Stimulated activated effector memory CD8-positive, alpha-beta T cell treated with anti-CD3 and anti-CD28 coated beads, Interleukin-12 subunit alpha, Interleukin-12 subunit beta, amount 100 ng/mL, for 72 hours (primary cell): ENCODE measurements around the gene TNS2.
"Not testable (repeated sequence)": the region's sequence is repeated elsewhere in the genome, so short reads cannot be mapped to it uniquely, and the experiment has no call there.

ENCODE experiments used
- ATAC-seq: fragments of 150-1000 bp; cut with Tn5 transposase; 2 replicates; pipeline ENCODE4 v1.10.0; 2021
- DNase-seq, 2 donors: peaks; one replicate each; pipeline ENCODE4 v3.0.0; 2021 to 2022; ENCODE audit warnings: low spot score in 2 of 2
- H3K27ac Mint-ChIP-seq: one replicate; pipeline ENCODE4 v1.8.0; 2022; ENCODE audit warnings: mild to moderate bottlenecking, mixed read lengths
- H3K36me3 Mint-ChIP-seq: one replicate; pipeline ENCODE4 v1.8.0; 2022; ENCODE audit warnings: mild to moderate bottlenecking, mixed read lengths
- H3K4me1 Mint-ChIP-seq: one replicate; pipeline ENCODE4 v1.8.0; 2022; ENCODE audit warnings: mixed read lengths
- H3K4me3 Mint-ChIP-seq: one replicate; pipeline ENCODE4 v1.8.0; 2022; ENCODE audit warnings: mild to moderate bottlenecking, mixed read lengths
- H3K9me3 Mint-ChIP-seq: one replicate; pipeline ENCODE4 v1.8.0; 2022; ENCODE audit warnings: mixed read lengths

TNS2 gene

GRCh38 chr12:53090554-53090953, 40.7 kb downstream of the TNS2 start:
- no peaks in the 10 kb centered on the region for H3K4me1 Mint-ChIP-seq
- DNase-seq = no peak
- H3K27ac Mint-ChIP-seq = no peak overlapping the region
- H3K4me3 Mint-ChIP-seq = no peak overlapping the region
- H3K9me3 Mint-ChIP-seq = no peaks in the 10 kb centered on the region
- no peak for ATAC-seq
- no peaks in the 10 kb centered on the region for H3K36me3 Mint-ChIP-seq

DNA sequence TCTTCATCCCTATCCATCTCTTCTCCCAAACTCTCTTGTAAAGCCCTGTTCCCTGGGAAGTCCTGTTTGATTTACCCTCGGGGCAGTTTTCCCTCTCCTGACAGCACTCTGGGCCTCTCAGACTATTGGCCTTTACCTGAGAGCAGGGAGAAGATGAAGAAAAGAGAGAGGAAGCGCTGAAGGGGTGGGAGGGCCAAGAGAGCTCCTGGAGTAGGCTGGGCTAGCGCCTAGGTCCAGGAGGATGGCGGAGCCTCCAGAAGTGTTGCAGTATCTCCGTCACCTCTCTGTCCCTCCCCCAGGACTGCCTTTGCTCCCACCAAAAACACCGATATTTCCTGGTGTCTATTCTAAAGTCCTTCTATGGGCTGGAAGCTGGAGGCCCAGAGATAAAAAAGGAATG, 41.9 kb downstream of the TNS2 start:
- Mint-ChIP-seq H3K4me1 (peaks cover 7% of the 10 kb centered on the region), H3K4me3 (no peak overlapping the region), H3K36me3 (no peaks in the 10 kb centered on the region), H3K9me3 (no peaks in the 10 kb centered on the region), H3K27ac (peak overlapping the region; percentile 15)
- no peak for DNase-seq
- ATAC-seq = no peak

GRCh38 chr12:53093777-53094393, 44.0 kb downstream of the TNS2 start:
- peak; percentile 22 for ATAC-seq
- Mint-ChIP-seq H3K4me3 (no peak overlapping the region), H3K4me1 (peaks cover 28% of the 10 kb centered on the region), H3K9me3 (no peaks in the 10 kb centered on the region), H3K27ac (peak overlapping the region; percentile 43), H3K36me3 (peaks cover 4% of the 10 kb centered on the region)
- DNase-seq = no peak

DNA sequence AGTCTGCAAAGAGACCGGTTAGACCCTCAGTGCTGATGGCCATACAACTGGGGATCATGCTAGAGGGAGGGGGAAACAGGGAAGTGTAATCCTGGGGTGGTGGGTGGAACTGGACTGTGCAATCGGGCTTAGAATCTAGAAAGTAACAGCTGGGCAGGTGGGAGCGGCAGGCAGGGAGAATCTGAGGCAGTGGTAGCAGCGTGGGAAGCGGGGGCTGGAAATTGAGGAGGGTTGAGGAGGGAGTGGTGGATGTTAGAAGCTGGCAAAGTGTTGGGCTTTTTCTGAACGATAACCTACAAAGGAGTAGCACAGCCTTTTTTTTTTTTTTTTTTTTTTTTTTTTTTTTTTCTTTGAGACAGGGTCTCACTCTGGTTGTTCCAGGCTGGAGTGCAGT, 44.5 kb downstream of the TNS2 start:
- DNase-seq (no peak), ATAC-seq (no peak)
- Mint-ChIP-seq H3K9me3 (no peaks in the 10 kb centered on the region), H3K36me3 (peaks cover 4% of the 10 kb centered on the region), H3K4me3 (no peak overlapping the region), H3K27ac (peak overlapping the region; percentile 43), H3K4me1 (peaks cover 33% of the 10 kb centered on the region)

- not testable (repeated sequence) for H3K9me3 Mint-ChIP-seq, H3K4me3 Mint-ChIP-seq, H3K27ac Mint-ChIP-seq, H3K36me3 Mint-ChIP-seq, ATAC-seq, DNase-seq
- peaks cover 34% of the 10 kb centered on the region for H3K4me1 Mint-ChIP-seq
These were observed 45.1 kb downstream of the TNS2 start for GRCh38 chr12:53094796-53095595.

DNA sequence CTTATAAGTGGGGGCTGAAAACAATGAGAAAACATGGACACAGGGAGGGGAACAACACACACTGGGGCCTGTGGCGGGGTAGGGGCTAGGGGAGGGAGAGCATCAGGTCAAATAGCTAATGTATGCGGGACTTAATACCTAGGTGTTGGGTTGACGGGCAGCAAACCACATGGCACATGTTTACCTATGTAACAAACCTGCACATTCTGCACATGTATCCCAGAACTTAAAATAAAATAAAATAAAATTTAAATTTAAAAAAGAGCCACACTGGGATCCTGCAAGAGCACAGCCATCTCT, 45.7 kb downstream of the TNS2 start:
- DNase-seq, H3K9me3 Mint-ChIP-seq, H3K36me3 Mint-ChIP-seq, H3K4me3 Mint-ChIP-seq, H3K27ac Mint-ChIP-seq, ATAC-seq: not testable (repeated sequence)
- peaks cover 34% of the 10 kb centered on the region for H3K4me1 Mint-ChIP-seq

DNA sequence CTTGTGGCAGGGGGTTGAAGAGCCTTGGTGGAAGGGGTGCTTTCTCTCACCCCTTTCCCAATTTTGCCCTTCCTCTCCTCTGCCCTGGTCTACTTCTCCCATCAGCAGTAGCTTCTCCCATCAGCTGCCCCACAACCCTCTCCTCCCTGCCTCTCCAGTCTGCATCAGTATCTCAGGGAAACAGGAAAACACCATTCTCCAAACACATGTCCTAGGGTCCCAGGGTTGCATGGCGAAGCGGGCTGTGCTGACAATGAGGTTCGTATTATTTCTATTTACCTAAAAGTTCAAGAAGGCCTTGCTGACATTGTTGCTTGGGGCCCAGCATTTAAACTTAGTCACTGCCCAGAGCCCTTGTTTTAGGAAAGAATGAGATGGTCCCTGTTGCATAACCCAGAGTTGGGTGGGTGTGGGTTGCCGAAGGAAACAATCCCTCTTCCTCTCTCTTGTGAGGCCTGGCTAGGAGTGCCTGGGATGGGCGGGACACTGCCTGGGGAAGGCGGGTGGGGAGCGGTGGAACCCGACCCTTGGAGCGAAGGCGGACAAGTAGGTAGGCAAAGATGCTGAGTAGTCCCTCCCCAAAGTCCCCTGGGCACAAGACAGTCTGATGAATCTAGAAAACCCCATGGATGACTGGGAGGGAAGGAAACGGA, 46.4 kb downstream of the TNS2 start:
- no peaks in the 10 kb centered on the region for H3K9me3 Mint-ChIP-seq
- DNase-seq = no peak
- peak overlapping the region; percentile 84 for H3K4me3 Mint-ChIP-seq
- peaks cover 34% of the 10 kb centered on the region for H3K4me1 Mint-ChIP-seq
- H3K36me3 Mint-ChIP-seq = peaks cover 4% of the 10 kb centered on the region
- ATAC-seq = no peak
- H3K27ac Mint-ChIP-seq = no peak overlapping the region

DNA sequence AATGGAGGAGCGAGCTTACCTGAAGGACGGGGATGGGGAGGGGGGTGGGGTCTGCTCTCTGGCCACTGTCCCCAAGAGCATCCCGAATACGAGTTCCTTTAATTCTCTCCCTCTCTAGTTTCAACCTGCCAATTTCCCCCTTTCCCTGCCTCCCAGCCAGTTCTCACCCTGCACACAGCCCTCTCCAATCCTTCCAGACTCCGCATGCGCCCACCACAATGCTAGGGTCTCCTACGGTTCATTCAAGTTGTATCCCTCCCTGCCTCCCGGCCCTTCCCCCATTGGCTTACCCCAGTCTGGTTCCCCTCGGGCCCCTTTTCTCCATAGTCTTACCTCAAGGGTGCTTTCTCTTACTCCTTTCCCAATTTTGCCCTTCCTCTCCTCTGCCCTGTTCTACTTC, 46.9 kb downstream of the TNS2 start:
- Mint-ChIP-seq H3K4me3 (peak overlapping the region; percentile 84), H3K27ac (peak overlapping the region; percentile 90), H3K4me1 (peaks cover 34% of the 10 kb centered on the region), H3K36me3 (peaks cover 5% of the 10 kb centered on the region), H3K9me3 (no peaks in the 10 kb centered on the region)
- DNase-seq = no peak
- no peak for ATAC-seq

DNA sequence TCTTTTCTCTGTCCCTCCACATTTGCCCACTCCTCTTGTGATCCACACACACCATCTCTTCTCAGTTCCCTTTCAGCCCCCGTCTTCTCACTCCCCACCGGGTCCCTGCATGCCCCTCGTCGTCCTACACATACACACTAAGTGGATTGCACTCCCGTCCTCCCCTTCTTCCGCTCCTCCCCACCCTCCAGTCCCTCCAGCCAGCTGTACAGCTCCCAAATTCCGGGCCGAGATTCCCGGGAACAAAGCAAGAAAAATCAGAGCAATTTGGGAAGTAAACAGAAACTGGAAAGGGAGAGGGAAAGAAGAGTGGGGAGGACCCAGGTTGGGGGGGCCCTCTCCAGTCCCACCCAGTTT, 47.3 kb downstream of the TNS2 start:
- Mint-ChIP-seq H3K36me3 (peaks cover 9% of the 10 kb centered on the region), H3K9me3 (no peaks in the 10 kb centered on the region), H3K4me3 (peak overlapping the region; percentile 84), H3K4me1 (peaks cover 38% of the 10 kb centered on the region), H3K27ac (peak overlapping the region; percentile 90)
- DNase-seq (no peak), ATAC-seq (no peak)

DNA sequence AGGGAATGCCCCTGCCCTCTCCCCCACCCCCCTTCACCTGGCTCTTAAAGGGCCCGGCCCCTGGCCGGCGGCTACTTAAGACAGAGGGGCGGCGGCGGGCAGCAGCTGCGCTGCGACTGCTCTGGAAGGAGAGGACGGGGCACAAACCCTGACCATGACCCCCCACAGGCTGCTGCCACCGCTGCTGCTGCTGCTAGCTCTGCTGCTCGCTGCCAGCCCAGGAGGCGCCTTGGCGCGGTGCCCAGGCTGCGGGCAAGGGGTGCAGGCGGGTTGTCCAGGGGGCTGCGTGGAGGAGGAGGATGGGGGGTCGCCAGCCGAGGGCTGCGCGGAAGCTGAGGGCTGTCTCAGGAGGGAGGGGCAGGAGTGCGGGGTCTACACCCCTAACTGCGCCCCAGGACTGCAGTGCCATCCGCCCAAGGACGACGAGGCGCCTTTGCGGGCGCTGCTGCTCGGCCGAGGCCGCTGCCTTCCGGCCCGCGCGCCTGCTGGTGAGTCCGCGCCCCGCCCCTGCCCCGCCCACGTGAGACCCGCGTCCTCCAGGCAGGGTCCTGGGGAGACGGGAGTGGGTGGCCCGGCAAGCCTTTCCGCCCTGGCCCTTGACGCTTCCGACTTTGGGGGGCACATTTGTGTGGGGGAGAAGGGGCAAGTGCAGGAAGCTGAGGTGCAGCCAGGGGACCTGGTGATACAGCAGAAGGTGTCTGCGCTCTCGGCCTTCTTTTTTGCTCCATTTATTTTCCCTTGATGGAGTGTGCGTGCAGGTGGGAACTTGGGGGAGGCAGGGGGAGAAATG, 47.9 kb downstream of the TNS2 start, which contains the start of gene IGFBP6:
Gene IGFBP6 (plus strand): TSS at position 104 of the 790 bp plus-strand sequence. CDS start 51 bp downstream, at position 155.
- Mint-ChIP-seq H3K4me3 (peak within 1 kb of the TSS; percentile 84), H3K36me3 (peaks cover 9% of the 10 kb centered on the region), H3K4me1 (peaks cover 44% of the 10 kb centered on the region), H3K9me3 (no peaks in the 10 kb centered on the region), H3K27ac (peak within 1 kb of the TSS; percentile 90)
- DNase-seq = peak; percentile 58 to 83
- peak; percentile 75 for ATAC-seq

GRCh38 chr12:53098354-53098981, 48.6 kb downstream of the TNS2 start:
- no peaks in the 10 kb centered on the region for H3K9me3 Mint-ChIP-seq
- DNase-seq (peak in 1 of 2 donors; percentile 61), ATAC-seq (peak; percentile 46)
- peak overlapping the region; percentile 84 for H3K4me3 Mint-ChIP-seq
- peaks cover 9% of the 10 kb centered on the region for H3K36me3 Mint-ChIP-seq
- H3K27ac Mint-ChIP-seq = peak overlapping the region; percentile 90
- peaks cover 51% of the 10 kb centered on the region for H3K4me1 Mint-ChIP-seq

DNA sequence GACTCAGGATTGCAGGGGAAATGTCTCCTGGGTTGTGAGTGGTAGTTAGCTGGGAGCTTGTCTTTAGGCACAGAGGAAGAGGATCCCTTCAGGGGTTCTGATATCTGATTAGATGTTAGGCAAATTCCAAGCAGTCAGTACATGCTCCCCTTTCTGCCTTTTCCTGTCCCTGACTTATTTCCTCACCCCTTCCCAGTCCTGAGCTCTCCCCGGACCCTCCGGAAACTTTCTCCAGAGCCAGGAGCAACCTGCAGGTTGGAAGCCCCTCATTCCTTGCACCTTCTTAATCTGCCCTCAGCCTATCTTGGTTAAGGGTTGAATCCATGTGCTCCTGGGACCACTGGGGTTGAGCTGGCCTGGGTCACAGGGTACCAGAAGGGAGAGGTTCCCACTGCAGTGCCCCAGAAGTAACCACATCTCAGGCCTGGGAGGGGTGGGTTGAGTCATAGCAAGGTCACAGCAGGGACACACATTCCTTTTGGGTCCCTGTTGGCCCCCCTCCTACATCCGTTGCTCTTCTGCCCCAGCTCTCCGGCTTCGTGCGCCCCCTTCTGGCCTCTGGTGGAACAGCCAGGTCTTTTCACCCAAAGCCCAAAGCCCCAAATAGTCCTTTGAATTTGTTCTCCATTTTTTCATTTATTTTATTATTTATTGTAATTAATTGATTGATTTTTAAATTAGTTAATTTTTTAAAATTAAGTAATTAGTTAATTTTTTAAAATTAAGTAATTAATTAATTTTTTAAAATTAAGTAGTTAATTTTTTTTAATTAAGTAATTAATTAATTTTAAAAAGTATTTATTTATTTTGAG, 49.4 kb downstream of the TNS2 start:
- Mint-ChIP-seq H3K36me3 (peaks cover 9% of the 10 kb centered on the region), H3K4me1 (peaks cover 59% of the 10 kb centered on the region), H3K4me3 (peak overlapping the region; percentile 84), H3K9me3 (no peaks in the 10 kb centered on the region), H3K27ac (peak overlapping the region; percentile 90)
- DNase-seq (peak; percentile 93 to 97), ATAC-seq (peak; percentile 74)

DNA sequence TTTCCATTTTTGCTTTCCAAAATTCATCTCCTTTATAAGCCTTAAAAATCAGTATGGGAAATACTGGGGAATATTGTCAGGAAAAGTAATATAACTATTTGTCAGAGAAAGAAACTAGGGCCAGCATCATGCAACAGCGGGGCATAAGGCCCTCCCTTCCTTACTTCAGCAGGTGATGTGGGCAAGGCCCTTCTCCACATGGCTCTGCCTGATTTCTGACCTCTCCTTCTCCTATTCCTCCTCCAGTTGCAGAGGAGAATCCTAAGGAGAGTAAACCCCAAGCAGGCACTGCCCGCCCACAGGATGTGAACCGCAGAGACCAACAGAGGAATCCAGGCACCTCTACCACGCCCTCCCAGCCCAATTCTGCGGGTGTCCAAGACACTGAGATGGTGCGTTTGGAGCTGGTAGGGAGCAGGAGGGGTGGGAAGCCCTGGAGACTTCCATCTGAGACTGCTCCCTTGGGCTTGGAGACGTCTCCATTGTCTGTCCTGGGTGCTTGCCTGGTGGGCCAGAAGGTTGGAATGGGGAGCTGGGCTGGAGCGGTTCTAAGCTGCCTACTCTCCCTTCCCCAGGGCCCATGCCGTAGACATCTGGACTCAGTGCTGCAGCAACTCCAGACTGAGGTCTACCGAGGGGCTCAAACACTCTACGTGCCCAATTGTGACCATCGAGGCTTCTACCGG, 50.7 kb downstream of the TNS2 start:
- no peak overlapping the region for H3K27ac Mint-ChIP-seq
- DNase-seq (no peak), ATAC-seq (no peak)
- H3K36me3 Mint-ChIP-seq = peaks cover 9% of the 10 kb centered on the region
- no peak overlapping the region for H3K4me3 Mint-ChIP-seq
- H3K4me1 Mint-ChIP-seq = peaks cover 68% of the 10 kb centered on the region
- H3K9me3 Mint-ChIP-seq = no peaks in the 10 kb centered on the region

GRCh38 chr12:53101266-53101665, 51.4 kb downstream of the TNS2 start:
- Mint-ChIP-seq H3K36me3 (peaks cover 9% of the 10 kb centered on the region), H3K9me3 (no peaks in the 10 kb centered on the region), H3K4me3 (no peak overlapping the region), H3K27ac (no peak overlapping the region), H3K4me1 (peaks cover 71% of the 10 kb centered on the region)
- ATAC-seq = no peak
- DNase-seq = no peak
